Uterus (tissue), 2 donors: Measurements from ENCODE around the gene ARHGAP42.

ENCODE experiments used
- CTCF ChIP-seq, 4 experiments: fragments of 200-600 bp in 2 of 4; fragments of 450-650 bp in 2 of 4; sonication (generic) in 2 of 4; IDR thresholded peaks; one replicate each; pipeline ENCODE4 v1.5.1; 2016 to 2019; ENCODE audit warnings: antibody characterized with exemption in 4 of 4, mild to moderate bottlenecking in 2 of 4, moderate library complexity in 1 of 4
- POLR2A ChIP-seq, 2 donors: fragments of 450-650 bp; IDR thresholded peaks; one replicate each; pipeline ENCODE4 v1.6.1; 2016; ENCODE audit warnings: antibody characterized with exemption in 2 of 2, mild to moderate bottlenecking in 1 of 2, moderate library complexity in 1 of 2

- TF ChIP-seq CTCF (IDR thresholded peaks at IDR 0.05): no peak
- TF ChIP-seq POLR2A (IDR thresholded peaks at IDR 0.05): no peak
Measured at GRCh38 chr11:100753172-100753543, 66.1 kb downstream of the ARHGAP42 start.
